Erythroblast (primary cell): ENCODE measurements around the gene SELENOI.

Experiments
- GATA1 ChIP-seq: IDR thresholded peaks from 2 replicates; pipeline ENCODE4 v1.6.1; 2011; ENCODE audit warnings: low read depth, mild to moderate bottlenecking, control low read depth, low read length, moderate library complexity
- POLR2A ChIP-seq: IDR thresholded peaks from 2 replicates; pipeline ENCODE4 v1.6.1; 2011; ENCODE audit warnings: mild to moderate bottlenecking, low read length

- TF ChIP-seq POLR2A (no peak), GATA1 (no peak)
These were observed 5.1 kb upstream of the SELENOI start for GRCh38 chr2:26340831-26341230.
